Stimulated activated effector memory CD8-positive, alpha-beta T cell treated with anti-CD3 and anti-CD28 coated beads, Interleukin-12 subunit alpha, Interleukin-12 subunit beta, amount 100 ng/mL, for 72 hours (primary cell): Measurements from ENCODE around the gene PTX4.

ENCODE experiments used
- ATAC-seq: fragments of 150-1000 bp; cut with Tn5 transposase; 2 replicates; pipeline ENCODE4 v1.10.0; 2021
- DNase-seq, 2 donors: peaks; one replicate each; pipeline ENCODE4 v3.0.0; 2021 to 2022; ENCODE audit warnings: low spot score in 2 of 2
- H3K27ac Mint-ChIP-seq: one replicate; pipeline ENCODE4 v1.8.0; 2022; ENCODE audit warnings: mild to moderate bottlenecking, mixed read lengths
- H3K36me3 Mint-ChIP-seq: one replicate; pipeline ENCODE4 v1.8.0; 2022; ENCODE audit warnings: mild to moderate bottlenecking, mixed read lengths
- H3K4me1 Mint-ChIP-seq: one replicate; pipeline ENCODE4 v1.8.0; 2022; ENCODE audit warnings: mixed read lengths
- H3K4me3 Mint-ChIP-seq: one replicate; pipeline ENCODE4 v1.8.0; 2022; ENCODE audit warnings: mild to moderate bottlenecking, mixed read lengths
- H3K9me3 Mint-ChIP-seq: one replicate; pipeline ENCODE4 v1.8.0; 2022; ENCODE audit warnings: mixed read lengths

PTX4 gene

GRCh38 chr16:1453316-1453715 is 35.4 kb downstream of the PTX4 start:
- H3K36me3 Mint-ChIP-seq = peaks cover 20% of the 10 kb centered on the region
- ATAC-seq = no peak
- no peak overlapping the region for H3K4me3 Mint-ChIP-seq
- DNase-seq = no peak
- H3K4me1 Mint-ChIP-seq = peaks cover 5% of the 10 kb centered on the region
- H3K9me3 Mint-ChIP-seq = no peaks in the 10 kb centered on the region
- no peak overlapping the region for H3K27ac Mint-ChIP-seq

GRCh38 chr16:1452530-1452929 is 36.2 kb downstream of the PTX4 start:
- ATAC-seq = no peak
- Mint-ChIP-seq H3K36me3 (peaks cover 15% of the 10 kb centered on the region), H3K4me1 (no peaks in the 10 kb centered on the region)

GRCh38 chr16:1451702-1452392 is 36.9 kb downstream of the PTX4 start:
- peak overlapping the region; percentile 82 for H3K27ac Mint-ChIP-seq
- ATAC-seq = no peak

More at GRCh38 chr16:1452530-1452929, 36.2 kb downstream of the PTX4 start:
- no peak overlapping the region for H3K27ac Mint-ChIP-seq
- H3K4me3 Mint-ChIP-seq = no peak overlapping the region
- DNase-seq = no peak
- H3K9me3 Mint-ChIP-seq = no peaks in the 10 kb centered on the region

GRCh38 chr16:1450841-1451240 is 37.9 kb downstream of the PTX4 start:
- H3K4me1 Mint-ChIP-seq = no peaks in the 10 kb centered on the region
- ATAC-seq (no peak), DNase-seq (no peak)
- H3K36me3 Mint-ChIP-seq = peaks cover 6% of the 10 kb centered on the region
- no peak overlapping the region for H3K27ac Mint-ChIP-seq
- no peaks in the 10 kb centered on the region for H3K9me3 Mint-ChIP-seq
- H3K4me3 Mint-ChIP-seq = no peak overlapping the region

More at GRCh38 chr16:1451702-1452392, 36.9 kb downstream of the PTX4 start:
- no peaks in the 10 kb centered on the region for H3K9me3 Mint-ChIP-seq
- no peaks in the 10 kb centered on the region for H3K4me1 Mint-ChIP-seq
- peaks cover 14% of the 10 kb centered on the region for H3K36me3 Mint-ChIP-seq
- no peak overlapping the region for H3K4me3 Mint-ChIP-seq
- DNase-seq = no peak

- Mint-ChIP-seq H3K36me3 (peaks cover 6% of the 10 kb centered on the region), H3K4me3 (no peak overlapping the region), H3K27ac (no peak overlapping the region), H3K9me3 (no peaks in the 10 kb centered on the region), H3K4me1 (no peaks in the 10 kb centered on the region)
- ATAC-seq (no peak), DNase-seq (no peak)
Measured at GRCh38 chr16:1450218-1450617, 38.5 kb downstream of the PTX4 start.

GRCh38 chr16:1449201-1449788 is 39.4 kb downstream of the PTX4 start:
- Mint-ChIP-seq H3K4me3 (no peak overlapping the region), H3K4me1 (no peaks in the 10 kb centered on the region), H3K9me3 (no peaks in the 10 kb centered on the region), H3K27ac (peak overlapping the region; percentile 32), H3K36me3 (peaks cover 6% of the 10 kb centered on the region)
- no peak for DNase-seq
- no peak for ATAC-seq

- no peak overlapping the region for H3K27ac Mint-ChIP-seq
- H3K4me1 Mint-ChIP-seq = no peaks in the 10 kb centered on the region
- DNase-seq = no peak
- no peak for ATAC-seq
- H3K9me3 Mint-ChIP-seq = no peaks in the 10 kb centered on the region
- H3K36me3 Mint-ChIP-seq = peaks cover 6% of the 10 kb centered on the region
- H3K4me3 Mint-ChIP-seq = no peak overlapping the region
Measured at GRCh38 chr16:1448536-1449116, 40.1 kb downstream of the PTX4 start.

- Mint-ChIP-seq H3K4me3 (no peak overlapping the region), H3K9me3 (no peaks in the 10 kb centered on the region), H3K4me1 (no peaks in the 10 kb centered on the region), H3K36me3 (peaks cover 6% of the 10 kb centered on the region), H3K27ac (no peak overlapping the region)
- no peak for DNase-seq
- ATAC-seq = no peak
Measured at GRCh38 chr16:1447965-1448364, 40.8 kb downstream of the PTX4 start.

GRCh38 chr16:1446296-1447080 is 42.3 kb downstream of the PTX4 start:
- no peaks in the 10 kb centered on the region for H3K4me1 Mint-ChIP-seq
- no peak for ATAC-seq
- H3K36me3 Mint-ChIP-seq = peaks cover 6% of the 10 kb centered on the region
- H3K27ac Mint-ChIP-seq = no peak overlapping the region
- no peak overlapping the region for H3K4me3 Mint-ChIP-seq
- no peak for DNase-seq
- no peaks in the 10 kb centered on the region for H3K9me3 Mint-ChIP-seq

- Mint-ChIP-seq H3K9me3 (no peaks in the 10 kb centered on the region), H3K36me3 (peaks cover 6% of the 10 kb centered on the region), H3K27ac (no peak overlapping the region), H3K4me3 (no peak overlapping the region), H3K4me1 (no peaks in the 10 kb centered on the region)
- DNase-seq = no peak
- no peak for ATAC-seq
Measured at GRCh38 chr16:1445518-1446203, 43.1 kb downstream of the PTX4 start.

- H3K4me3 Mint-ChIP-seq = no peak overlapping the region
- peaks cover 4% of the 10 kb centered on the region for H3K36me3 Mint-ChIP-seq
- no peak overlapping the region for H3K27ac Mint-ChIP-seq
- no peak for ATAC-seq
- H3K9me3 Mint-ChIP-seq = no peaks in the 10 kb centered on the region
- DNase-seq = no peak
- H3K4me1 Mint-ChIP-seq = no peaks in the 10 kb centered on the region
Measured at GRCh38 chr16:1444730-1445517, 43.8 kb downstream of the PTX4 start.

GRCh38 chr16:1443980-1444729 is 44.6 kb downstream of the PTX4 start, which contains the start of gene CCDC154:
CCDC154 (minus strand) TSS chr16:1444556; CDS start chr16:1444322, 234 bp downstream.
- ATAC-seq = no peak
- H3K4me3 Mint-ChIP-seq = no peak within 1 kb of the TSS
- no peak within 1 kb of the TSS for H3K27ac Mint-ChIP-seq

GRCh38 chr16:1443403-1443973 is 45.3 kb downstream of the PTX4 start:
- Mint-ChIP-seq H3K4me1 (no peaks in the 10 kb centered on the region), H3K9me3 (no peaks in the 10 kb centered on the region)
- ATAC-seq = no peak

More at GRCh38 chr16:1443980-1444729, 44.6 kb downstream of the PTX4 start, which contains the start of gene CCDC154:
- no peaks in the 10 kb centered on the region for H3K9me3 Mint-ChIP-seq
- no peaks in the 10 kb centered on the region for H3K4me1 Mint-ChIP-seq
- no peak for DNase-seq
- peaks cover 6% of the 10 kb centered on the region for H3K36me3 Mint-ChIP-seq

More at GRCh38 chr16:1443403-1443973, 45.3 kb downstream of the PTX4 start:
- Mint-ChIP-seq H3K27ac (no peak overlapping the region), H3K4me3 (no peak overlapping the region), H3K36me3 (peaks cover 6% of the 10 kb centered on the region)
- DNase-seq = no peak
